Liver (tissue), 9 donors: Measurements from ENCODE around the gene ARHGEF19. TPM values are rescaled to one million over a fixed set of nuclear protein-coding genes. Genes with fewer than 3 reads are reported as not detected.
A peak's percentile ranks its signal among the peaks of the same experiment; 100 is the strongest.

Source experiments
- DNase-seq: peaks from one replicate; pipeline ENCODE4 v3.0.0-alpha.2; 2017; ENCODE audit warnings: low spot score
- H3K27ac ChIP-seq, 2 donors: one replicate each; pipeline ENCODE4 v1.7.0; 2013; ENCODE audit warnings: inconsistent platforms in 2 of 2, low read length in 2 of 2, control low read depth in 1 of 2, low read depth in 1 of 2, mild to moderate bottlenecking in 1 of 2
- H3K27me3 ChIP-seq, 4 donors: one replicate each; pipeline versions ENCODE4 v1.6.1 to v1.7.0; 2013; ENCODE audit warnings: low read length in 3 of 4, inconsistent platforms in 1 of 4, mild to moderate bottlenecking in 1 of 4, moderate library complexity in 1 of 4; ENCODE audit not compliant: control insufficient read depth in 4 of 4, insufficient read depth in 4 of 4
- H3K36me3 ChIP-seq, 4 donors: one replicate each; pipeline versions ENCODE4 v1.6.1 to v1.7.0; 2013; ENCODE audit warnings: low read length in 3 of 4, mild to moderate bottlenecking in 3 of 4, low read depth in 1 of 4, moderate library complexity in 1 of 4; ENCODE audit not compliant: control insufficient read depth in 4 of 4, insufficient read depth in 3 of 4
- H3K4me1 ChIP-seq, 4 donors: one replicate each; pipeline versions ENCODE4 v1.6.1 to v1.7.0; 2013; ENCODE audit warnings: low read length in 3 of 4, mild to moderate bottlenecking in 3 of 4, moderate library complexity in 1 of 4; ENCODE audit not compliant: control insufficient read depth in 4 of 4, insufficient read depth in 4 of 4
- H3K4me3 ChIP-seq, 3 donors: one replicate each; pipeline versions ENCODE4 v1.6.1 to v1.7.0; 2013; ENCODE audit warnings: low read length in 3 of 3, control low read depth in 1 of 3, low read depth in 1 of 3, mild to moderate bottlenecking in 1 of 3
- H3K9ac ChIP-seq, 2 donors: one replicate each; pipeline ENCODE4 v1.7.0; 2013; ENCODE audit warnings: low read length in 2 of 2, mild to moderate bottlenecking in 2 of 2, moderate library complexity in 2 of 2, control low read depth in 1 of 2, low read depth in 1 of 2
- H3K9me3 ChIP-seq, 4 donors: one replicate each; pipeline versions ENCODE4 v1.6.1 to v1.7.0; 2013; ENCODE audit warnings: low read length in 3 of 4; ENCODE audit not compliant: control insufficient read depth in 4 of 4
- ATF3 ChIP-seq: IDR thresholded peaks from 2 replicates; pipeline ENCODE4 v1.6.1; 2016; ENCODE audit warnings: antibody characterized with exemption
- EGR1 ChIP-seq, 2 donors: IDR thresholded peaks; 2 replicates each; pipeline ENCODE4 v1.6.1; 2016 to 2018; ENCODE audit warnings: antibody characterized with exemption in 2 of 2, low read depth in 2 of 2
- FOXA1 ChIP-seq: IDR thresholded peaks from 2 replicates; pipeline ENCODE4 v1.6.1; 2016; ENCODE audit warnings: antibody characterized with exemption
- FOXA2 ChIP-seq: IDR thresholded peaks from 2 replicates; pipeline ENCODE4 v1.6.1; 2016; ENCODE audit warnings: antibody characterized with exemption
- GABPA ChIP-seq, 2 donors: IDR thresholded peaks in 1 of 2; conservative IDR thresholded peaks in 1 of 2; 2 replicates each; pipeline ENCODE4 v1.6.1; 2016; ENCODE audit warnings: antibody characterized with exemption in 2 of 2, mild to moderate bottlenecking in 1 of 2, moderate library complexity in 1 of 2
- HNF4A ChIP-seq, 2 donors: conservative IDR thresholded peaks; 2 replicates each; pipeline ENCODE4 v1.6.1; 2016; ENCODE audit warnings: antibody characterized with exemption in 2 of 2, mild to moderate bottlenecking in 2 of 2
- HNF4G ChIP-seq: IDR thresholded peaks from 2 replicates; pipeline ENCODE4 v1.6.1; 2016; ENCODE audit warnings: antibody characterized with exemption
- JUND ChIP-seq, 2 donors: IDR thresholded peaks; 2 replicates each; pipeline ENCODE4 v1.6.1; 2016; ENCODE audit warnings: antibody characterized with exemption in 2 of 2
- NR2F2 ChIP-seq: IDR thresholded peaks from 2 replicates; pipeline ENCODE4 v1.6.1; 2016; ENCODE audit warnings: antibody characterized with exemption
- RAD21 ChIP-seq, 2 donors: IDR thresholded peaks; 2 replicates each; pipeline ENCODE4 v1.6.1; 2016; ENCODE audit warnings: antibody characterized with exemption in 2 of 2, mild to moderate bottlenecking in 2 of 2
- RXRA ChIP-seq, 2 donors: IDR thresholded peaks; 2 replicates each; pipeline ENCODE4 v1.6.1; 2017 to 2018; ENCODE audit warnings: antibody characterized with exemption in 2 of 2, mild to moderate bottlenecking in 1 of 2
- SP1 ChIP-seq: IDR thresholded peaks from 2 replicates; pipeline ENCODE4 v1.6.1; 2018; ENCODE audit warnings: antibody characterized with exemption, mild to moderate bottlenecking
- TAF1 ChIP-seq: conservative IDR thresholded peaks from 2 replicates; pipeline ENCODE4 v1.6.1; 2016; ENCODE audit warnings: antibody characterized with exemption, mild to moderate bottlenecking
- YY1 ChIP-seq: IDR thresholded peaks from 2 replicates; pipeline ENCODE4 v1.6.1; 2016; ENCODE audit warnings: antibody characterized with exemption, mild to moderate bottlenecking
- ZBTB33 ChIP-seq: IDR thresholded peaks from 2 replicates; pipeline ENCODE4 v1.6.1; 2016; ENCODE audit warnings: antibody characterized with exemption
- WGBS: extraction: QIAGEN DNeasy Blood & Tissue Kit; methylation state at CpG from one replicate; pipeline ENCODE4 v1.1.7; 2013; 5-methylcytosine and 5-hydroxymethylcytosine counted together
- polyA plus RNA-seq, 2 donors: library from polyadenylated mRNA; stranded (reverse) in 1 of 2; unstranded in 1 of 2; fragments of 200-250 nt in 1 of 2; fragments of >200 nt in 1 of 2; fragmentation: Nextera tagmentation in 1 of 2; extraction: Ambion mirVana in 1 of 2; gene quantifications; one replicate each; pipeline versions ENCODE4 v1.2.1 to v1.2.3, GENCODE V29; 2013 to 2015
- total RNA-seq, 2 donors: library from RNA; depleted of rRNA; stranded (reverse); fragments of >200 nt; gene quantifications; one replicate each; pipeline ENCODE4 v1.2.3, GENCODE V29; 2014
- TF ChIP-seq, protein P1 (sequence below): IDR thresholded peaks from 2 replicates; pipeline ENCODE4 v1.6.1; 2016; ENCODE audit warnings: antibody characterized with exemption
- TF ChIP-seq, protein P2 (sequence below): fragments of 150-350 bp; IDR thresholded peaks from 2 replicates; pipeline ENCODE4 v1.5.1; 2017; ENCODE audit warnings: improper control_type of control experiment, low read depth, low read length; ENCODE audit not compliant: missing input control
- TF ChIP-seq, protein P3 (sequence below): IDR thresholded peaks from 2 replicates; pipeline ENCODE4 v1.6.1; 2016; ENCODE audit warnings: antibody characterized with exemption, mild to moderate bottlenecking
- donor health status: healthy.
- donor health status: healthy.
- donor health status: healthy.
- donor health status: healthy.
- donor health status: healthy.

Gene ARHGEF19
- total and polyA plus RNA-seq, 4 donors, result 0.79 to 3.2 (median 2.5) TPM

DNA sequence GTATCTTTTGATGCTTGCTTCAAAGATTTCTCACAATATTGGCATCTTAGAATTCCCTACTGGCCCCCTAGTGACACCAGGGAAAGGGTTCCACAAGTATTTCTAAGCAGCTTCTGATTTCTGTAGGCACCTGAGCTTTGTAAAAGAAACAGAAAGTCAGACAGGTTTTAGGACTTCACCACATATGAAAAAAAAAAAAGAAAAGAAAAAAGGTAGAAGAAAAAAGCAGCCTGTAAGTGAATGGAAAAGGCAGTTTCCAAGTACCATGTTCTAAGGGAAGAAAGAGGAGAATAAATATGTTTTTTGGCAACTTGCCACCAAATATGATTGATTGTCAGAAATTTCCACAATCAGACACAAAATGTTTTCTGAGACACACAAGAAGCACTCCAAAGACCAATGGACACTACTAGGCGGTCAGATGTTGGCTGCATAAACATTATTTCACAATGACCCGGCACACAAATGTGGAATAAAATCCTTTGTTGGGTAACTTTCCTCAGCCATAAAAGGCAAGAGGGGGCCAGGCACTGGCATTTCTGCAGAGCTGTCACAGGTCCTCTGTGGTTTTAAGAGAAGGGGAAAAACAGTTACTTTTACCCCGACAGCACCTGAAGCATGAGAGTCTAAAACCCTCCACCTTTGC, 37.3 kb upstream of the ARHGEF19 start:
- DNase-seq, result peak; percentile 34
- H3K9ac ChIP-seq, result peak overlapping the region in 1 of 2 donors; percentile 42

More for the DNA sequence above, 37.3 kb upstream of the ARHGEF19 start:
- TF ChIP-seq, protein P1, sequence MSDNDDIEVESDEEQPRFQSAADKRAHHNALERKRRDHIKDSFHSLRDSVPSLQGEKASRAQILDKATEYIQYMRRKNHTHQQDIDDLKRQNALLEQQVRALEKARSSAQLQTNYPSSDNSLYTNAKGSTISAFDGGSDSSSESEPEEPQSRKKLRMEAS, result peak; percentile 24
- peak; percentile 69 to 71 for TF ChIP-seq HNF4A (conservative IDR thresholded peaks at IDR 0.05)
- peak; percentile 68 for TF ChIP-seq YY1
- TF ChIP-seq HNF4G, result no peak
- TF ChIP-seq TAF1, result peak; percentile 14
- TF ChIP-seq SP1, result peak; percentile 45
- peak; percentile 44 for TF ChIP-seq ZBTB33
- no peak for TF ChIP-seq GABPA (IDR thresholded peaks at IDR 0.05 in 1 of 2, conservative IDR thresholded peaks at IDR 0.05 in 1 of 2)
- TF ChIP-seq, protein P2, sequence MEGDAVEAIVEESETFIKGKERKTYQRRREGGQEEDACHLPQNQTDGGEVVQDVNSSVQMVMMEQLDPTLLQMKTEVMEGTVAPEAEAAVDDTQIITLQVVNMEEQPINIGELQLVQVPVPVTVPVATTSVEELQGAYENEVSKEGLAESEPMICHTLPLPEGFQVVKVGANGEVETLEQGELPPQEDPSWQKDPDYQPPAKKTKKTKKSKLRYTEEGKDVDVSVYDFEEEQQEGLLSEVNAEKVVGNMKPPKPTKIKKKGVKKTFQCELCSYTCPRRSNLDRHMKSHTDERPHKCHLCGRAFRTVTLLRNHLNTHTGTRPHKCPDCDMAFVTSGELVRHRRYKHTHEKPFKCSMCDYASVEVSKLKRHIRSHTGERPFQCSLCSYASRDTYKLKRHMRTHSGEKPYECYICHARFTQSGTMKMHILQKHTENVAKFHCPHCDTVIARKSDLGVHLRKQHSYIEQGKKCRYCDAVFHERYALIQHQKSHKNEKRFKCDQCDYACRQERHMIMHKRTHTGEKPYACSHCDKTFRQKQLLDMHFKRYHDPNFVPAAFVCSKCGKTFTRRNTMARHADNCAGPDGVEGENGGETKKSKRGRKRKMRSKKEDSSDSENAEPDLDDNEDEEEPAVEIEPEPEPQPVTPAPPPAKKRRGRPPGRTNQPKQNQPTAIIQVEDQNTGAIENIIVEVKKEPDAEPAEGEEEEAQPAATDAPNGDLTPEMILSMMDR, result no peak
- TF ChIP-seq FOXA1, result no peak
- no peak for TF ChIP-seq FOXA2
- TF ChIP-seq RXRA (IDR thresholded peaks at IDR 0.05), result peak; percentile 25 to 71
- no peak for TF ChIP-seq NR2F2
- TF ChIP-seq EGR1 (IDR thresholded peaks at IDR 0.05; ENCODE audit: low read depth in 2 of 2), result peak in 1 of 2 donors; percentile 13
- TF ChIP-seq, protein P3, sequence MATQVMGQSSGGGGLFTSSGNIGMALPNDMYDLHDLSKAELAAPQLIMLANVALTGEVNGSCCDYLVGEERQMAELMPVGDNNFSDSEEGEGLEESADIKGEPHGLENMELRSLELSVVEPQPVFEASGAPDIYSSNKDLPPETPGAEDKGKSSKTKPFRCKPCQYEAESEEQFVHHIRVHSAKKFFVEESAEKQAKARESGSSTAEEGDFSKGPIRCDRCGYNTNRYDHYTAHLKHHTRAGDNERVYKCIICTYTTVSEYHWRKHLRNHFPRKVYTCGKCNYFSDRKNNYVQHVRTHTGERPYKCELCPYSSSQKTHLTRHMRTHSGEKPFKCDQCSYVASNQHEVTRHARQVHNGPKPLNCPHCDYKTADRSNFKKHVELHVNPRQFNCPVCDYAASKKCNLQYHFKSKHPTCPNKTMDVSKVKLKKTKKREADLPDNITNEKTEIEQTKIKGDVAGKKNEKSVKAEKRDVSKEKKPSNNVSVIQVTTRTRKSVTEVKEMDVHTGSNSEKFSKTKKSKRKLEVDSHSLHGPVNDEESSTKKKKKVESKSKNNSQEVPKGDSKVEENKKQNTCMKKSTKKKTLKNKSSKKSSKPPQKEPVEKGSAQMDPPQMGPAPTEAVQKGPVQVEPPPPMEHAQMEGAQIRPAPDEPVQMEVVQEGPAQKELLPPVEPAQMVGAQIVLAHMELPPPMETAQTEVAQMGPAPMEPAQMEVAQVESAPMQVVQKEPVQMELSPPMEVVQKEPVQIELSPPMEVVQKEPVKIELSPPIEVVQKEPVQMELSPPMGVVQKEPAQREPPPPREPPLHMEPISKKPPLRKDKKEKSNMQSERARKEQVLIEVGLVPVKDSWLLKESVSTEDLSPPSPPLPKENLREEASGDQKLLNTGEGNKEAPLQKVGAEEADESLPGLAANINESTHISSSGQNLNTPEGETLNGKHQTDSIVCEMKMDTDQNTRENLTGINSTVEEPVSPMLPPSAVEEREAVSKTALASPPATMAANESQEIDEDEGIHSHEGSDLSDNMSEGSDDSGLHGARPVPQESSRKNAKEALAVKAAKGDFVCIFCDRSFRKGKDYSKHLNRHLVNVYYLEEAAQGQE, result no peak
- TF ChIP-seq ATF3, result peak; percentile 23
- TF ChIP-seq JUND (IDR thresholded peaks at IDR 0.05), result peak in 1 of 2 donors; percentile 60
- peak in 1 of 2 donors; percentile 16 for TF ChIP-seq RAD21 (IDR thresholded peaks at IDR 0.05)
- H3K36me3 ChIP-seq, result peaks cover 2 to 15% (median 9%) of the 10 kb centered on the region in 4 donors
- 28% methylated on average over 3 of the region's 3 CpGs for WGBS
- H3K27ac ChIP-seq, result peak overlapping the region in 1 of 2 donors; percentile 65
- H3K4me3 ChIP-seq, result no peak overlapping the region
- peaks cover 5 to 44% (median 41%) of the 10 kb centered on the region in 4 donors for H3K4me1 ChIP-seq
- no peaks in the 10 kb centered on the region for H3K9me3 ChIP-seq
- no peaks in the 10 kb centered on the region for H3K27me3 ChIP-seq
